IPS-NIHi11 (cell line): ENCODE results near the gene STAB2.
"Not testable (repeated sequence)": the region's sequence is repeated elsewhere in the genome, so short reads cannot be mapped to it uniquely, and the experiment has no call there.

Experiments
- DNase-seq: peaks from one replicate; pipeline ENCODE4 v3.0.0; 2012; ENCODE audit warnings: mixed read lengths, low spot score

STAB2 gene

GRCh38 chr12:103647267-103647666, 60.2 kb downstream of the STAB2 start:
- DNase-seq: no peak

- DNase-seq: no peak
These were observed 65.7 kb downstream of the STAB2 start for GRCh38 chr12:103652808-103653207.

GRCh38 chr12:103653568-103654173, 66.6 kb downstream of the STAB2 start:
- DNase-seq: not testable (repeated sequence)

GRCh38 chr12:103654816-103655215, 67.7 kb downstream of the STAB2 start:
- DNase-seq: no peak

GRCh38 chr12:103656291-103656690, 69.2 kb downstream of the STAB2 start:
- no peak for DNase-seq

- no peak for DNase-seq
These were observed 70.3 kb downstream of the STAB2 start for GRCh38 chr12:103657331-103657730.

- no peak for DNase-seq
These were observed 77.6 kb downstream of the STAB2 start for GRCh38 chr12:103664626-103665025.

GRCh38 chr12:103665971-103666370, 78.9 kb downstream of the STAB2 start:
- DNase-seq: peak; percentile 14

- no peak for DNase-seq
These were observed 80.1 kb downstream of the STAB2 start for GRCh38 chr12:103667125-103667524.

- no peak for DNase-seq
These were observed 81.4 kb downstream of the STAB2 start for GRCh38 chr12:103668520-103668919.

- DNase-seq: no peak
These were observed 84.3 kb downstream of the STAB2 start for GRCh38 chr12:103671367-103671766.

GRCh38 chr12:103672401-103673119, 85.5 kb downstream of the STAB2 start:
- no peak for DNase-seq

- DNase-seq: no peak
These were observed 86.4 kb downstream of the STAB2 start for GRCh38 chr12:103673487-103673886.

GRCh38 chr12:103673891-103674375, 86.9 kb downstream of the STAB2 start:
- no peak for DNase-seq

GRCh38 chr12:103676893-103677292, 89.8 kb downstream of the STAB2 start:
- peak; percentile 20 for DNase-seq

- no peak for DNase-seq
These were observed 90.3 kb downstream of the STAB2 start for GRCh38 chr12:103677341-103677740.

- no peak for DNase-seq
These were observed 90.8 kb downstream of the STAB2 start for GRCh38 chr12:103677905-103678304.

GRCh38 chr12:103679421-103680170, 92.5 kb downstream of the STAB2 start:
- no peak for DNase-seq

- no peak for DNase-seq
These were observed 93.6 kb downstream of the STAB2 start for GRCh38 chr12:103680591-103681141.

- DNase-seq: no peak
These were observed 99.0 kb downstream of the STAB2 start for GRCh38 chr12:103686026-103686425.

- no peak for DNase-seq
These were observed 100.2 kb downstream of the STAB2 start for GRCh38 chr12:103687253-103687652.

- no peak for DNase-seq
These were observed 101.4 kb downstream of the STAB2 start for GRCh38 chr12:103688376-103689063.
